ENCODE results near the gene BICD1. TPM values are rescaled to one million over a fixed set of nuclear protein-coding genes. Genes with fewer than 3 reads are reported as not detected.

Gene BICD1
- total RNA-seq, 1 experiment from 2014 or later = 6.6 TPM

- DNase-seq (ENCODE audit: low read depth) = peak; percentile 16
These were observed 4.4 kb upstream of the BICD1 start for GRCh38 chr12:32102234-32102633.

GRCh38 chr12:32104572-32105355, 1.9 kb upstream of the BICD1 start:
- no peak for DNase-seq (ENCODE audit: low read depth)

GRCh38 chr12:32105986-32106516, 596 bp upstream of the BICD1 start:
- DNase-seq (ENCODE audit: low read depth) = no peak

- DNase-seq (ENCODE audit: low read depth) = peak; percentile 48
These were observed 966 bp downstream of the BICD1 start for GRCh38 chr12:32107359-32108267.

GRCh38 chr12:32108787-32109186, 2.1 kb downstream of the BICD1 start:
- DNase-seq (ENCODE audit: low read depth) = no peak

GRCh38 chr12:32110417-32110816, 3.8 kb downstream of the BICD1 start:
- no peak for DNase-seq (ENCODE audit: low read depth)

GRCh38 chr12:32110942-32111341, 4.3 kb downstream of the BICD1 start:
- DNase-seq (ENCODE audit: low read depth) = no peak

- peak; percentile 97 for DNase-seq (ENCODE audit: low read depth)
These were observed 8.9 kb downstream of the BICD1 start for GRCh38 chr12:32115404-32116104.

GRCh38 chr12:32116897-32117296, 10.2 kb downstream of the BICD1 start:
- DNase-seq (ENCODE audit: low read depth) = no peak

- no peak for DNase-seq (ENCODE audit: low read depth)
These were observed 10.7 kb downstream of the BICD1 start for GRCh38 chr12:32117316-32117715.

GRCh38 chr12:32118806-32119205, 12.2 kb downstream of the BICD1 start:
- no peak for DNase-seq (ENCODE audit: low read depth)

GRCh38 chr12:32120419-32120818, 13.8 kb downstream of the BICD1 start:
- no peak for DNase-seq (ENCODE audit: low read depth)

- no peak for DNase-seq (ENCODE audit: low read depth)
These were observed 18.0 kb downstream of the BICD1 start for GRCh38 chr12:32124637-32125036.

- peak; percentile 35 for DNase-seq (ENCODE audit: low read depth)
These were observed 18.9 kb downstream of the BICD1 start for GRCh38 chr12:32125455-32126084.

- peak; percentile 22 for DNase-seq (ENCODE audit: low read depth)
These were observed 20.1 kb downstream of the BICD1 start for GRCh38 chr12:32126720-32127119.

- no peak for DNase-seq (ENCODE audit: low read depth)
These were observed 25.0 kb downstream of the BICD1 start for GRCh38 chr12:32131666-32132065.

- no peak for DNase-seq (ENCODE audit: low read depth)
These were observed 27.6 kb downstream of the BICD1 start for GRCh38 chr12:32134101-32134888.

- DNase-seq (ENCODE audit: low read depth) = no peak
These were observed 29.3 kb downstream of the BICD1 start for GRCh38 chr12:32135967-32136366.

- no peak for DNase-seq (ENCODE audit: low read depth)
These were observed 29.8 kb downstream of the BICD1 start for GRCh38 chr12:32136404-32136803.

- DNase-seq (ENCODE audit: low read depth) = peak; percentile 51
These were observed 32.4 kb downstream of the BICD1 start for GRCh38 chr12:32139064-32139421.

All from LHCN-M2 (cell line).